HS-27A (cell line): ENCODE measurements around the gene KANSL3.
"Not testable (repeated sequence)": the region's sequence is repeated elsewhere in the genome, so short reads cannot be mapped to it uniquely, and the experiment has no call there.

ENCODE experiments used
- DNase-seq: peaks from one replicate; pipeline ENCODE4 v3.0.0-alpha.2; 2012; ENCODE audit warnings: low read depth, missing footprints

The KANSL3 gene

GRCh38 chr2:96557421-96557820, 80.7 kb downstream of the KANSL3 start:
- DNase-seq = not testable (repeated sequence)

- DNase-seq = no peak
These were observed 81.4 kb downstream of the KANSL3 start for GRCh38 chr2:96556441-96557330.

GRCh38 chr2:96555146-96555610, 82.9 kb downstream of the KANSL3 start:
- DNase-seq = no peak

GRCh38 chr2:96554293-96555145, 83.6 kb downstream of the KANSL3 start:
- no peak for DNase-seq

- DNase-seq = not testable (repeated sequence)
These were observed 84.2 kb downstream of the KANSL3 start for GRCh38 chr2:96553957-96554292.

GRCh38 chr2:96553176-96553956, 84.7 kb downstream of the KANSL3 start:
- no peak for DNase-seq

GRCh38 chr2:96552315-96553175, 85.6 kb downstream of the KANSL3 start:
- no peak for DNase-seq

- no peak for DNase-seq
These were observed 86.4 kb downstream of the KANSL3 start for GRCh38 chr2:96551605-96552314.

GRCh38 chr2:96550787-96551604, 87.1 kb downstream of the KANSL3 start:
- no peak for DNase-seq

- no peak for DNase-seq
These were observed 87.9 kb downstream of the KANSL3 start for GRCh38 chr2:96549967-96550786.

- no peak for DNase-seq
These were observed 88.7 kb downstream of the KANSL3 start for GRCh38 chr2:96549466-96549785.

- DNase-seq = no peak
These were observed 89.3 kb downstream of the KANSL3 start for GRCh38 chr2:96548558-96549465.

- no peak for DNase-seq
These were observed 90.4 kb downstream of the KANSL3 start for GRCh38 chr2:96547731-96548171.

- no peak for DNase-seq
These were observed 90.9 kb downstream of the KANSL3 start for GRCh38 chr2:96547203-96547641.

GRCh38 chr2:96546797-96547196, 91.3 kb downstream of the KANSL3 start:
- DNase-seq = no peak

GRCh38 chr2:96546321-96546720, 91.8 kb downstream of the KANSL3 start:
- no peak for DNase-seq
